ENCODE results near the gene ANKRD34A.
"Not testable (repeated sequence)": the region's sequence is repeated elsewhere in the genome, so short reads cannot be mapped to it uniquely, and the experiment has no call there.

Gene ANKRD34A

GRCh38 chr1:145927916-145928643 lies 36.3 kb downstream of the ANKRD34A start:
- no peak for TF ChIP-seq CTCF (IDR thresholded peaks at IDR 0.05; ENCODE audit: low read depth, low read length, missing control alignments)
- DNase-seq (ENCODE audit: low read depth) = no peak
- H3K4me3 ChIP-seq (ENCODE audit: low read depth, low read length) = peak overlapping the region; percentile 71

GRCh38 chr1:145927063-145927886 lies 37.1 kb downstream of the ANKRD34A start, which contains the start of gene RBM8A:
RBM8A (minus strand) TSS chr1:145927484; CDS start chr1:145927426, 58 bp downstream.
- H3K4me3 ChIP-seq (ENCODE audit: low read depth, low read length) = peak within 1 kb of the TSS; percentile 71
- peak; percentile 68 for TF ChIP-seq CTCF (IDR thresholded peaks at IDR 0.05; ENCODE audit: low read depth, low read length, missing control alignments)
- DNase-seq (ENCODE audit: low read depth) = peak; percentile 99

DNA sequence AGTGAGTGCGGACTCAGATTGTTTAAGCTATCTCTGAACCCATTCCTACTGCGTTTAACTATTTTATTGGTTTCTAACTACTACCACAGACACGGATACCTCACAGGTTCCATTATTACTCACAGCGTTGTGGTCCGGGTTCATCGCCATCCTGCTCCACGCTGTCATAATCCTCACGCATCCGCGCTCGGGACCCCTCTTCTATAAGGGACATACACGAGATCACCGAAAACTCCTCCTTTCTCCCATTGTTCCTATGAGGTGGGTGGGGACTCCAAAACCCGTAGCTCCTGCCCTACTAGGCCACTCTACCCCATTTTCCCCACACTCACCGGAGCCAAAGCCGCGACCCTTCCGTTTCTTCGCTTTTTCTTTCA lies 37.7 kb downstream of the ANKRD34A start:
- no peak for TF ChIP-seq CTCF (IDR thresholded peaks at IDR 0.05; ENCODE audit: low read depth, low read length, missing control alignments)
- no peak for DNase-seq (ENCODE audit: low read depth)
- H3K4me3 ChIP-seq (ENCODE audit: low read depth, low read length) = peak overlapping the region; percentile 71

- no peak for TF ChIP-seq CTCF (IDR thresholded peaks at IDR 0.05; ENCODE audit: low read depth, low read length, missing control alignments)
- no peak for DNase-seq (ENCODE audit: low read depth)
- H3K4me3 ChIP-seq (ENCODE audit: low read depth, low read length) = no peak overlapping the region
Measured at GRCh38 chr1:145922266-145922665, 42.1 kb downstream of the ANKRD34A start.

DNA sequence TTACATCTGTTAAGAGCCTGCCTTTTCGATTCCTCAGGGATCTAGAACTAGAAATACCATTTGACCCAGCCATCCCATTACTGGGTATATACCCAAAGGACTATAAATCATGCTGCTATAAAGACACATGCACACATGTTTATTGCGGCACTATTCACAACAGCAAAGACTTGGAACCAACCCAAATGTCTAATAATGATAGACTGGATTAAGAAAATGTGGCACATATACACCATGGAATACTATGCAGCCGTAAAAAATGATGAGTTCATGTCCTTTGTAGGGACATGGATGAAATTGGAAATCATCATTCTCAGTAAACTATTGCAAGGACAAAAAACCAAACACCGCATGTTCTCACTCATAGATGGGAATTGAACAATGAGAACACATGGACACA lies 44.1 kb downstream of the ANKRD34A start:
- not testable (repeated sequence) for H3K4me3 ChIP-seq (ENCODE audit: low read depth, low read length); DNase-seq (ENCODE audit: low read depth)

- no peak for TF ChIP-seq CTCF (IDR thresholded peaks at IDR 0.05; ENCODE audit: low read depth, low read length, missing control alignments)
- peak overlapping the region; percentile 97 for H3K4me3 ChIP-seq (ENCODE audit: low read depth, low read length)
- no peak for DNase-seq (ENCODE audit: low read depth)
Measured at GRCh38 chr1:145918992-145919939, 45.1 kb downstream of the ANKRD34A start.

Data from GM12864 (cell line).